ENCODE measurements around the gene AGPS.
"Not testable (repeated sequence)": the region's sequence is repeated elsewhere in the genome, so short reads cannot be mapped to it uniquely, and the experiment has no call there.

Gene AGPS

GRCh38 chr2:177392373-177393202, at the start of gene AGPS:
TSS of gene AGPS (plus strand) at chr2:177392773. CDS start at chr2:177392790, 17 bp downstream.
- Histone ChIP-seq H3K4me3 (ENCODE audit: low read depth, low read length) (peak within 1 kb of the TSS; percentile 94), H3K79me2 (ENCODE audit: control insufficient read depth, insufficient read depth, low read length, unreplicated experiment) (peaks cover 52% of the 10 kb centered on the region), H3K4me1 (ENCODE audit: control insufficient read depth, insufficient read depth, low read length, unreplicated experiment) (peaks cover 50% of the 10 kb centered on the region), H3K27me3 (ENCODE audit: insufficient read depth, low read length) (no peaks in the 10 kb centered on the region), H3K27ac (ENCODE audit: low read depth, low read length) (peak within 1 kb of the TSS; percentile 19; the same call in 1 of the 2 replicates), H2AFZ (ENCODE audit: low read length, unreplicated experiment) (peak within 1 kb of the TSS; percentile 93), H3K36me3 (ENCODE audit: insufficient read depth, low read length) (no peaks in the 10 kb centered on the region)

DNA sequence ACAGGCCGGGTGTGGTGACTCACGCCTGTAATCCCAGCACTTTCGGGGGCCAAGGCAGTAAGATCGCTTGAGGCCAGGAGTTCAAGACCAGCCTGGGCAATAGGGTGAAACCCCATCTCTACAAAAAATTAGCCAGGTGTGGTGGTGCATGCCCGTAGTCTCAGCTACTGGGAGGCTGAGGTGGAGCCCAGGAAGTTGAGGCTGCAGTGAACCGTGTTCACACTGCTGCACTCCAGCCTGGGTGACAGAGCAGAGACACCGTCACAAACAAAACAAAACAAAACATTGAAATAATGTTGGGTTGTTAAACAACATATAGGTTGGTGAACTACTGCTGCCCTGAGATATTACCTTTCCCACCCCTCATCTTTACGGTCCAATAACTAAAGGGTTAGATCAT, 48.8 kb upstream of the AGPS start:
- no peaks in the 10 kb centered on the region for H3K27me3 ChIP-seq (ENCODE audit: insufficient read depth, low read length)
- H2AFZ ChIP-seq (ENCODE audit: low read length, unreplicated experiment): no peak overlapping the region
- H3K36me3 ChIP-seq (ENCODE audit: insufficient read depth, low read length): no peaks in the 10 kb centered on the region
- no peaks in the 10 kb centered on the region for H3K79me2 ChIP-seq (ENCODE audit: control insufficient read depth, insufficient read depth, low read length, unreplicated experiment)
- H3K4me1 ChIP-seq (ENCODE audit: control insufficient read depth, insufficient read depth, low read length, unreplicated experiment): peaks cover 1% of the 10 kb centered on the region
- no peak overlapping the region for H3K4me3 ChIP-seq (ENCODE audit: low read depth, low read length)
- H3K27ac ChIP-seq (ENCODE audit: low read depth, low read length): no peak overlapping the region

- Histone ChIP-seq H3K36me3 (ENCODE audit: insufficient read depth, low read length) (no peaks in the 10 kb centered on the region), H2AFZ (ENCODE audit: low read length, unreplicated experiment) (no peak overlapping the region), H3K27ac (ENCODE audit: low read depth, low read length) (no peak overlapping the region), H3K4me1 (ENCODE audit: control insufficient read depth, insufficient read depth, low read length, unreplicated experiment) (no peaks in the 10 kb centered on the region), H3K79me2 (ENCODE audit: control insufficient read depth, insufficient read depth, low read length, unreplicated experiment) (no peaks in the 10 kb centered on the region), H3K27me3 (ENCODE audit: insufficient read depth, low read length) (no peaks in the 10 kb centered on the region), H3K4me3 (ENCODE audit: low read depth, low read length) (no peak overlapping the region)
These were observed 48.3 kb upstream of the AGPS start for GRCh38 chr2:177344316-177344715.

DNA sequence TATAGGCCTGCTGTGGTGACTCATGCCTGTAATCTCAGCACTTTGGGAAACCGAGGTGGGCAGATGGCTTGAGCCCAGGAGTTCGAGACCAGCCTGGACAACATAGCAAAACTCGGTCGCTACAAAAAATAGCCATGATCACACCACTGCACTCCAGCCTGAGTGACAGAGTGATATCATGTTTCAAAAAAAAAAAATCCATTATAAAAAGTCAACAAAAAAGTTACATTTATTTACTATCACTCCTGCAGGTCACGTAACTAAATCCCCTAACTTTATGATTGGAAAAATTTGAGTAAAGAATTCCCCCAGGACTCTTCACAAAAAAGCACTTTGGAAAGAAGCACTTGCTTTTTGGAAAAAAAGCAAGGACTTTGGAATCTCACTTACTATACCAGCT, 46.4 kb upstream of the AGPS start:
- H3K79me2 ChIP-seq (ENCODE audit: control insufficient read depth, insufficient read depth, low read length, unreplicated experiment): no peaks in the 10 kb centered on the region
- no peak overlapping the region for H3K27ac ChIP-seq (ENCODE audit: low read depth, low read length)
- H2AFZ ChIP-seq (ENCODE audit: low read length, unreplicated experiment): no peak overlapping the region
- no peaks in the 10 kb centered on the region for H3K4me1 ChIP-seq (ENCODE audit: control insufficient read depth, insufficient read depth, low read length, unreplicated experiment)
- no peaks in the 10 kb centered on the region for H3K36me3 ChIP-seq (ENCODE audit: insufficient read depth, low read length)
- H3K27me3 ChIP-seq (ENCODE audit: insufficient read depth, low read length): no peaks in the 10 kb centered on the region
- H3K4me3 ChIP-seq (ENCODE audit: low read depth, low read length): no peak overlapping the region

DNA sequence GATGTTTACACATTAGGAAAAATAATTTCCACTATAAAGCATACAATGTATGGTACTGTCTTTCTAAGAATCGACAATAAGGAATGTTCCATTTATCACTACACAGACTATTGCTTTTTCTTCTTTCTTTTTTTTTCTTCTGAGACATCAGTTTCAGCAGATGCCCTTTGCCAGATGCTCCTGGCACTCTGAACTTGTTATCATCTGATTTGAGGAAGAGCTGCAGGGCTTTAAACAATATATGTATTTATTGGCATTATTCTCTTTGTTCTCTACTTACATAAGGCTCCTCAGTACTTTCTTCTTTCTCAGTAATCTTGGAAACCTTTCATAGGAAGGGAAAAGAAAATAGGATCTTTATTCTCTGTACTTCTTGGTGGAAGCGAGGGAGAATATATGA, 45.0 kb upstream of the AGPS start:
- H3K36me3 ChIP-seq (ENCODE audit: insufficient read depth, low read length): no peaks in the 10 kb centered on the region
- H3K79me2 ChIP-seq (ENCODE audit: control insufficient read depth, insufficient read depth, low read length, unreplicated experiment): no peaks in the 10 kb centered on the region
- no peak overlapping the region for H3K4me3 ChIP-seq (ENCODE audit: low read depth, low read length)
- H3K4me1 ChIP-seq (ENCODE audit: control insufficient read depth, insufficient read depth, low read length, unreplicated experiment): peaks cover 1% of the 10 kb centered on the region
- no peak overlapping the region for H3K27ac ChIP-seq (ENCODE audit: low read depth, low read length)
- no peaks in the 10 kb centered on the region for H3K27me3 ChIP-seq (ENCODE audit: insufficient read depth, low read length)
- no peak overlapping the region for H2AFZ ChIP-seq (ENCODE audit: low read length, unreplicated experiment)

- H3K27me3 ChIP-seq (ENCODE audit: insufficient read depth, low read length): no peaks in the 10 kb centered on the region
- H3K4me3 ChIP-seq (ENCODE audit: low read depth, low read length): no peak overlapping the region
- H3K36me3 ChIP-seq (ENCODE audit: insufficient read depth, low read length): no peaks in the 10 kb centered on the region
- H2AFZ ChIP-seq (ENCODE audit: low read length, unreplicated experiment): no peak overlapping the region
- no peaks in the 10 kb centered on the region for H3K79me2 ChIP-seq (ENCODE audit: control insufficient read depth, insufficient read depth, low read length, unreplicated experiment)
- H3K27ac ChIP-seq (ENCODE audit: low read depth, low read length): no peak overlapping the region
- peaks cover 7% of the 10 kb centered on the region for H3K4me1 ChIP-seq (ENCODE audit: control insufficient read depth, insufficient read depth, low read length, unreplicated experiment)
These were observed 44.4 kb upstream of the AGPS start for GRCh38 chr2:177348118-177348654.

DNA sequence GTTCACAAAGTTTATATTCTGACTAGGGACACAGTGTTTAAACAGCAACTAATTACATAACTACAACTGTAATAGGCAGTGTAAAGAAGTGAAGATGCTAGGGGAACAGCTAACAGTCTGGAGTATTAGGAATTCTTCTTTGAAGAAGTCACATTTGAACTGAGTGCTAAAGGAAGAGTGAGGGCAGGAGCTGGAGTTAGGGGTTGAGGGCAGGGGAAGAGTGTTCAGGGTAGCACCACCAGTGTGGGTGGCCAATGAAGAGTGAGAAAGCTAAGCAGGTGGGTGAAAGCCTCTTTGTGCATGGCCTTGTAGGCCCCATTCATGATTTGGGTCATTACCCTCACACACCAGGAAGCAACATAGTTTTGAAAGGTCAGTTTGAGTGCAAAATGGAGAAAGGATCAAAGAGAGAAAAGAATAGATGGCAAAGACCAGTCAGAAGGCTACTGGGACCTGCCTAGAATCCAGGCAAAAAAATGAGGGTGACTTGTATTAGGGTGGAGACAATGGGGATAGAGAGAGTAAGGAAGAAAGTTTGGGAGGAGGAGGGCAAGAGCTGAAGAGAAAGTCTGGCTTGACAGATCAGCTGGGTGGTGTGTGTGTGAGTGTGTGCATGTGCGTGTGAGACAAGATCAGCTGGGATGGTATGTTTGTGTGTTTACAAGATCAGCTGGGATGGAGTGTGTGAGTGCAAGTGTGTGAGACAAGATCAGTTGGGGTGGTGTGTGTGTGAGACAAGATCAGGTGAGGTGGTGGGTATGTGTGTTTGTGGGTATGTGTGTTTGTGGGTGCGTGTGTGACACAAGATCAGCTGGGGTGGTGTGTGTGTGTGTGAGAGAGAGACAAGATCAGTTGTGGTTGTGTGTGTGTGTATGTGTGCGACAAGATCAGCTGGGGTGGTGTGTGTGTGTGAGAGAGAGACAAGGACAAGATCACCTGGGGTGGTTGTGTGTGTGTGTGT, 43.6 kb upstream of the AGPS start:
- no peaks in the 10 kb centered on the region for H3K79me2 ChIP-seq (ENCODE audit: control insufficient read depth, insufficient read depth, low read length, unreplicated experiment)
- peaks cover 8% of the 10 kb centered on the region for H3K4me1 ChIP-seq (ENCODE audit: control insufficient read depth, insufficient read depth, low read length, unreplicated experiment)
- no peak overlapping the region for H2AFZ ChIP-seq (ENCODE audit: low read length, unreplicated experiment)
- no peak overlapping the region for H3K27ac ChIP-seq (ENCODE audit: low read depth, low read length)
- H3K4me3 ChIP-seq (ENCODE audit: low read depth, low read length): no peak overlapping the region
- H3K36me3 ChIP-seq (ENCODE audit: insufficient read depth, low read length): no peaks in the 10 kb centered on the region
- H3K27me3 ChIP-seq (ENCODE audit: insufficient read depth, low read length): no peaks in the 10 kb centered on the region

GRCh38 chr2:177350624-177351023, 41.9 kb upstream of the AGPS start:
- not testable (repeated sequence) for H3K4me1 ChIP-seq (ENCODE audit: control insufficient read depth, insufficient read depth, low read length, unreplicated experiment); H3K27me3 ChIP-seq (ENCODE audit: insufficient read depth, low read length); H2AFZ ChIP-seq (ENCODE audit: low read length, unreplicated experiment); H3K4me3 ChIP-seq (ENCODE audit: low read depth, low read length); H3K27ac ChIP-seq (ENCODE audit: low read depth, low read length); H3K79me2 ChIP-seq (ENCODE audit: control insufficient read depth, insufficient read depth, low read length, unreplicated experiment); H3K36me3 ChIP-seq (ENCODE audit: insufficient read depth, low read length)

GRCh38 chr2:177351121-177351520, 41.5 kb upstream of the AGPS start:
- H3K4me3 ChIP-seq (ENCODE audit: low read depth, low read length); H3K79me2 ChIP-seq (ENCODE audit: control insufficient read depth, insufficient read depth, low read length, unreplicated experiment); H2AFZ ChIP-seq (ENCODE audit: low read length, unreplicated experiment); H3K27me3 ChIP-seq (ENCODE audit: insufficient read depth, low read length); H3K27ac ChIP-seq (ENCODE audit: low read depth, low read length); H3K36me3 ChIP-seq (ENCODE audit: insufficient read depth, low read length); H3K4me1 ChIP-seq (ENCODE audit: control insufficient read depth, insufficient read depth, low read length, unreplicated experiment): not testable (repeated sequence)

DNA sequence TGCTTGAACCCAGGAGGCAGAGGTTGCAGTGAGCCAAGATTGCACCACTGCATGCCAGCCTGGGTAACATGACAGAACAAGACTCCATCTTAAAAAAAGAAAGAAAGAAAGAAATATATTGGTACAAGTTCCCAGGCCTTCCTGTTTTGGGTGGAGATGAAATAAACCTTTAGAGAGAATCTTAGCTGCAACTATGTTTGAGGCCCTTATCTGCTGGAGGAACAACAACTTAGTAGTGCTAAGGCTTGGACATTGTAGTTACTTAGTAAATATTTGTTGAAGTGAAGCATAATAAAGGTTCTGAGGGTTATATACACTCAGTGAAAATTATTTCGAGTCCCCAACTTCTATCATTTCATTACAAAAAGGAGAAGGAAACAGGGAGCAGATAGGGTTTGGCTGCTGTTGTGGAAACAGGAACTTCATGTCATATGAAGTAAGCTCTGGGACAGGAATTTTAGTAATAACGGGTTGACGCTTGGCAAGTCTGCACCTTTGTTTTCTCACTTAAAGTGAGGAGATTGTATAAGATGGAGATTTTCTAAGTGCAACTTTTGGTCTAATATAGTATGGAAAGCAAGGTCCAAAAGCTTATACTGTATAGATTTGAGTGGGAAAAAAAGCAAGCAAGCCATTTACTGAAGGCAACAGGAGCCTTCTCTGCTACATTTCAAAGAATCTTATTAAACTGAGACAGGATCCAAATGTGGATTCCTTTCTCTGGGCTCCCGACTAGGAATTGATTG, 40.0 kb upstream of the AGPS start:
- H2AFZ ChIP-seq (ENCODE audit: low read length, unreplicated experiment): no peak overlapping the region

More for the DNA sequence above, 40.0 kb upstream of the AGPS start:
- no peaks in the 10 kb centered on the region for H3K79me2 ChIP-seq (ENCODE audit: control insufficient read depth, insufficient read depth, low read length, unreplicated experiment)
- peaks cover 8% of the 10 kb centered on the region for H3K4me1 ChIP-seq (ENCODE audit: control insufficient read depth, insufficient read depth, low read length, unreplicated experiment)
- no peaks in the 10 kb centered on the region for H3K27me3 ChIP-seq (ENCODE audit: insufficient read depth, low read length)
- no peak overlapping the region for H3K4me3 ChIP-seq (ENCODE audit: low read depth, low read length)
- H3K36me3 ChIP-seq (ENCODE audit: insufficient read depth, low read length): no peaks in the 10 kb centered on the region
- no peak overlapping the region for H3K27ac ChIP-seq (ENCODE audit: low read depth, low read length)

Data from ACC112 (cell line).